Kidney tubule cell (primary cell): ENCODE data around the gene REXO4.

Source experiments
- DNase-seq: peaks from one replicate; pipeline ENCODE4 v3.0.0-alpha.2; 2018; ENCODE audit warnings: low spot score

The REXO4 gene

GRCh38 chr9:133369422-133369821, 48.4 kb downstream of the REXO4 start:
- no peak for DNase-seq

- DNase-seq = peak; percentile 56
Measured at GRCh38 chr9:133368249-133368881, 49.4 kb downstream of the REXO4 start.

- DNase-seq = no peak
Measured at GRCh38 chr9:133367778-133368177, 50.0 kb downstream of the REXO4 start.

- no peak for DNase-seq
Measured at GRCh38 chr9:133367221-133367620, 50.6 kb downstream of the REXO4 start.

- no peak for DNase-seq
Measured at GRCh38 chr9:133366435-133366834, 51.4 kb downstream of the REXO4 start.

- no peak for DNase-seq
Measured at GRCh38 chr9:133362359-133363044, 55.3 kb downstream of the REXO4 start.

- no peak for DNase-seq
Measured at GRCh38 chr9:133361507-133362092, 56.2 kb downstream of the REXO4 start.

- no peak for DNase-seq
Measured at GRCh38 chr9:133360400-133361393, 57.1 kb downstream of the REXO4 start.

GRCh38 chr9:133359399-133360175, 58.2 kb downstream of the REXO4 start:
- no peak for DNase-seq

- DNase-seq = no peak
Measured at GRCh38 chr9:133357656-133358055, 60.2 kb downstream of the REXO4 start.

- DNase-seq = peak; percentile 86
Measured at GRCh38 chr9:133356391-133357091, 61.3 kb downstream of the REXO4 start, which contains the start of the genes SURF1 and SURF2. Gene SURF1, minus strand, starts transcription at chr9:133356487. Its CDS starts 34 bp downstream, at chr9:133356453. Gene SURF2, plus strand, starts transcription at chr9:133356550. Its CDS starts 43 bp downstream, at chr9:133356593.
